C4-2B (cell line): ENCODE data around the gene OMG.

Experiments used
- CTCF ChIP-seq: fragments of 450-650 bp; conservative IDR thresholded peaks from 2 replicates; pipeline ENCODE4 v1.5.1; 2017; ENCODE audit warnings: mild to moderate bottlenecking
- ZFX ChIP-seq: fragments of 450-650 bp; IDR thresholded peaks from 2 replicates; pipeline ENCODE4 v1.6.1; 2017

- TF ChIP-seq CTCF (no peak), ZFX (no peak)
These were observed 23.2 kb upstream of the OMG start for GRCh38 chr17:31320241-31320640.
